ENCODE results near the gene KCTD19.

Gene KCTD19

GRCh38 chr16:67304020-67304419 lies 22.5 kb downstream of the KCTD19 start:
- H3K27me3 Mint-ChIP-seq = peaks cover 13% of the 10 kb centered on the region
- no peak overlapping the region for H3K27ac Mint-ChIP-seq
- peaks cover 3% of the 10 kb centered on the region for H3K4me1 Mint-ChIP-seq
- no peaks in the 10 kb centered on the region for H3K9me3 Mint-ChIP-seq
- CTCF ChIA-PET = no interaction called here
- H3K4me3 Mint-ChIP-seq = no peak overlapping the region
- no peak for DNase-seq
- no peaks in the 10 kb centered on the region for H3K36me3 Mint-ChIP-seq

- Mint-ChIP-seq H3K27me3 (peaks cover 18% of the 10 kb centered on the region), H3K4me1 (no peaks in the 10 kb centered on the region), H3K4me3 (no peak overlapping the region), H3K36me3 (no peaks in the 10 kb centered on the region), H3K27ac (no peak overlapping the region), H3K9me3 (no peaks in the 10 kb centered on the region)
- DNase-seq = no peak
- CTCF ChIA-PET = no interaction called here
Measured at GRCh38 chr16:67302970-67303369, 23.6 kb downstream of the KCTD19 start.

GRCh38 chr16:67302076-67302475 lies 24.5 kb downstream of the KCTD19 start:
- Mint-ChIP-seq H3K4me3 (no peak overlapping the region), H3K27me3 (peaks cover 27% of the 10 kb centered on the region), H3K9me3 (no peaks in the 10 kb centered on the region), H3K27ac (no peak overlapping the region), H3K36me3 (no peaks in the 10 kb centered on the region), H3K4me1 (no peaks in the 10 kb centered on the region)
- DNase-seq = no peak
- CTCF ChIA-PET = no interaction called here

GRCh38 chr16:67301080-67301782 lies 25.3 kb downstream of the KCTD19 start:
- Mint-ChIP-seq H3K27me3 (peaks cover 27% of the 10 kb centered on the region), H3K4me3 (no peak overlapping the region), H3K9me3 (no peaks in the 10 kb centered on the region), H3K36me3 (no peaks in the 10 kb centered on the region), H3K27ac (no peak overlapping the region), H3K4me1 (no peaks in the 10 kb centered on the region)
- CTCF ChIA-PET = no interaction called here
- DNase-seq = no peak

- no peaks in the 10 kb centered on the region for H3K4me1 Mint-ChIP-seq
- no peaks in the 10 kb centered on the region for H3K9me3 Mint-ChIP-seq
Measured at GRCh38 chr16:67299269-67299668, 27.3 kb downstream of the KCTD19 start.

GRCh38 chr16:67298277-67298676 lies 28.3 kb downstream of the KCTD19 start:
- no peaks in the 10 kb centered on the region for H3K9me3 Mint-ChIP-seq
- DNase-seq = no peak
- H3K27me3 Mint-ChIP-seq = peaks cover 28% of the 10 kb centered on the region
- CTCF ChIA-PET = no interaction called here
- H3K4me1 Mint-ChIP-seq = no peaks in the 10 kb centered on the region
- H3K36me3 Mint-ChIP-seq = no peaks in the 10 kb centered on the region
- no peak overlapping the region for H3K4me3 Mint-ChIP-seq
- H3K27ac Mint-ChIP-seq = no peak overlapping the region

More at GRCh38 chr16:67299269-67299668, 27.3 kb downstream of the KCTD19 start:
- H3K4me3 Mint-ChIP-seq = no peak overlapping the region
- CTCF ChIA-PET = no interaction called here
- no peak for DNase-seq
- no peak overlapping the region for H3K27ac Mint-ChIP-seq
- H3K27me3 Mint-ChIP-seq = peaks cover 30% of the 10 kb centered on the region
- H3K36me3 Mint-ChIP-seq = no peaks in the 10 kb centered on the region

GRCh38 chr16:67296420-67296819 lies 30.1 kb downstream of the KCTD19 start:
- no peak overlapping the region for H3K27ac Mint-ChIP-seq
- CTCF ChIA-PET = interaction anchor here (0.8 to 1.0 kb wide), 2 partner anchors 10 to 103 kb away, joined by 3 read pairs; no protein-coding TSS in a partner anchor
- H3K36me3 Mint-ChIP-seq = no peaks in the 10 kb centered on the region
- no peaks in the 10 kb centered on the region for H3K4me1 Mint-ChIP-seq
- H3K27me3 Mint-ChIP-seq = peaks cover 36% of the 10 kb centered on the region
- no peak overlapping the region for H3K4me3 Mint-ChIP-seq
- DNase-seq = no peak
- H3K9me3 Mint-ChIP-seq = no peaks in the 10 kb centered on the region

GRCh38 chr16:67294938-67295361 lies 31.6 kb downstream of the KCTD19 start:
- H3K36me3 Mint-ChIP-seq = no peaks in the 10 kb centered on the region
- peaks cover 36% of the 10 kb centered on the region for H3K27me3 Mint-ChIP-seq
- DNase-seq = no peak
- CTCF ChIA-PET = no interaction called here
- no peaks in the 10 kb centered on the region for H3K4me1 Mint-ChIP-seq
- no peaks in the 10 kb centered on the region for H3K9me3 Mint-ChIP-seq
- H3K4me3 Mint-ChIP-seq = no peak overlapping the region
- H3K27ac Mint-ChIP-seq = no peak overlapping the region

- H3K27me3 Mint-ChIP-seq = peaks cover 36% of the 10 kb centered on the region
- no peaks in the 10 kb centered on the region for H3K36me3 Mint-ChIP-seq
- H3K4me1 Mint-ChIP-seq = peaks cover 6% of the 10 kb centered on the region
- DNase-seq = no peak
- no peak overlapping the region for H3K27ac Mint-ChIP-seq
- no peaks in the 10 kb centered on the region for H3K9me3 Mint-ChIP-seq
- CTCF ChIA-PET = no interaction called here
- H3K4me3 Mint-ChIP-seq = no peak overlapping the region
Measured at GRCh38 chr16:67294171-67294757, 32.3 kb downstream of the KCTD19 start.

GRCh38 chr16:67291461-67291860 lies 35.1 kb downstream of the KCTD19 start:
- Mint-ChIP-seq H3K36me3 (no peaks in the 10 kb centered on the region), H3K4me3 (no peak overlapping the region), H3K4me1 (peaks cover 6% of the 10 kb centered on the region), H3K9me3 (no peaks in the 10 kb centered on the region), H3K27me3 (peaks cover 19% of the 10 kb centered on the region), H3K27ac (no peak overlapping the region)
- no peak for DNase-seq
- CTCF ChIA-PET = no interaction called here

- peaks cover 7% of the 10 kb centered on the region for H3K27me3 Mint-ChIP-seq
- H3K27ac Mint-ChIP-seq = no peak overlapping the region
- H3K9me3 Mint-ChIP-seq = no peaks in the 10 kb centered on the region
- H3K36me3 Mint-ChIP-seq = peaks cover under 1% of the 10 kb centered on the region
- DNase-seq = no peak
- H3K4me3 Mint-ChIP-seq = no peak overlapping the region
- H3K4me1 Mint-ChIP-seq = peaks cover 6% of the 10 kb centered on the region
- CTCF ChIA-PET = interaction anchor here (0.8 to 1.6 kb wide), 3 partner anchors 10 to 140 kb away, joined by 3 to 4 read pairs (median 3); no protein-coding TSS in a partner anchor
Measured at GRCh38 chr16:67287960-67288359, 38.6 kb downstream of the KCTD19 start.

GRCh38 chr16:67286441-67287235 lies 39.9 kb downstream of the KCTD19 start:
- Mint-ChIP-seq H3K9me3 (no peaks in the 10 kb centered on the region), H3K27me3 (no peaks in the 10 kb centered on the region), H3K4me3 (no peak overlapping the region), H3K27ac (no peak overlapping the region), H3K4me1 (peaks cover 6% of the 10 kb centered on the region), H3K36me3 (peaks cover 2% of the 10 kb centered on the region)
- no peak for DNase-seq
- CTCF ChIA-PET = interaction anchor here (1.6 to 1.8 kb wide), 2 partner anchors 10 to 141 kb away, joined by 3 to 4 read pairs; no protein-coding TSS in a partner anchor

- H3K36me3 Mint-ChIP-seq = peaks cover 2% of the 10 kb centered on the region
- no peaks in the 10 kb centered on the region for H3K9me3 Mint-ChIP-seq
- H3K4me3 Mint-ChIP-seq = no peak overlapping the region
- H3K27ac Mint-ChIP-seq = no peak overlapping the region
- no peak for DNase-seq
- CTCF ChIA-PET = interaction anchor here (0.5 to 3.1 kb wide), 5 partner anchors 11 to 115 kb away, joined by 3 to 10 read pairs (median 3); no protein-coding TSS in a partner anchor
- no peaks in the 10 kb centered on the region for H3K27me3 Mint-ChIP-seq
- peaks cover 6% of the 10 kb centered on the region for H3K4me1 Mint-ChIP-seq
Measured at GRCh38 chr16:67284699-67285646, 41.6 kb downstream of the KCTD19 start.

Data from activated naive CD4-positive, alpha-beta T cell treated with anti-CD3 and anti-CD28 coated beads, Interleukin-2, amount 10 ng/mL, durations not matched to agents 7 days and 5 days (primary cell).